Esophagus muscularis mucosa (tissue), 4 donors: ENCODE measurements around the gene CDKN2A.

Experiments used
- CTCF ChIP-seq, 3 experiments: fragments of 200-600 bp in 2 of 3; fragments of 450-650 bp in 1 of 3; sonication (generic) in 2 of 3; IDR thresholded peaks; one replicate each; pipeline ENCODE4 v1.5.1; 2017 to 2019; ENCODE audit warnings: antibody characterized with exemption in 3 of 3, mild to moderate bottlenecking in 2 of 3, moderate library complexity in 1 of 3
- EP300 ChIP-seq: sonication (generic); formaldehyde crosslinking; IDR thresholded peaks from one replicate; pipeline ENCODE4 v1.6.1; 2017; ENCODE audit warnings: antibody characterized with exemption
- POLR2A ChIP-seq: fragments of 450-650 bp; IDR thresholded peaks from one replicate; pipeline ENCODE4 v1.6.1; 2017; ENCODE audit warnings: antibody characterized with exemption, moderate library complexity, mild to moderate bottlenecking, low read depth
- POLR2AphosphoS5 ChIP-seq, 2 donors: sonication (generic); formaldehyde crosslinking; IDR thresholded peaks; one replicate each; pipeline ENCODE4 v1.6.1; 2017; ENCODE audit warnings: antibody characterized with exemption in 2 of 2

- no peak for TF ChIP-seq POLR2A
- no peak for TF ChIP-seq POLR2AphosphoS5 (IDR thresholded peaks at IDR 0.05)
- no peak for TF ChIP-seq CTCF (IDR thresholded peaks at IDR 0.05)
- no peak for TF ChIP-seq EP300
These were observed 66.4 kb downstream of the CDKN2A start for GRCh38 chr9:21927752-21928151.
